NCI-H1694 (cell line): Measurements from ENCODE around the gene THSD4.
"Not testable (repeated sequence)": the region's sequence is repeated elsewhere in the genome, so short reads cannot be mapped to it uniquely, and the experiment has no call there.

Experiments
- DNase-seq: peaks from one replicate; lab custom pipeline; 2025; lab: John Stamatoyannopoulos, UW

Gene THSD4

GRCh38 chr15:71124937-71125790, 9.9 kb downstream of the THSD4 start:
- no peak for DNase-seq

- no peak for DNase-seq
Observed at GRCh38 chr15:71125831-71126450, 10.7 kb downstream of the THSD4 start.

GRCh38 chr15:71127083-71127482, 11.8 kb downstream of the THSD4 start:
- no peak for DNase-seq

- not testable (repeated sequence) for DNase-seq
Observed at GRCh38 chr15:71128159-71128558, 12.9 kb downstream of the THSD4 start.

- DNase-seq: no peak
Observed at GRCh38 chr15:71128939-71129562, 13.8 kb downstream of the THSD4 start.

GRCh38 chr15:71129669-71130068, 14.4 kb downstream of the THSD4 start:
- DNase-seq: no peak

GRCh38 chr15:71131601-71132362, 16.5 kb downstream of the THSD4 start:
- DNase-seq: no peak

- no peak for DNase-seq
Observed at GRCh38 chr15:71133747-71134472, 18.6 kb downstream of the THSD4 start.

GRCh38 chr15:71136159-71136783, 21.0 kb downstream of the THSD4 start:
- DNase-seq: no peak

- DNase-seq: no peak
Observed at GRCh38 chr15:71136793-71137518, 21.7 kb downstream of the THSD4 start.

- no peak for DNase-seq
Observed at GRCh38 chr15:71138473-71138872, 23.2 kb downstream of the THSD4 start.

GRCh38 chr15:71139241-71139640, 24.0 kb downstream of the THSD4 start:
- no peak for DNase-seq

- DNase-seq: no peak
Observed at GRCh38 chr15:71141572-71141971, 26.3 kb downstream of the THSD4 start.

- DNase-seq: no peak
Observed at GRCh38 chr15:71142780-71143179, 27.5 kb downstream of the THSD4 start.

GRCh38 chr15:71143373-71144310, 28.4 kb downstream of the THSD4 start:
- no peak for DNase-seq

GRCh38 chr15:71145648-71146047, 30.4 kb downstream of the THSD4 start:
- no peak for DNase-seq

GRCh38 chr15:71146580-71146982, 31.3 kb downstream of the THSD4 start:
- no peak for DNase-seq

GRCh38 chr15:71148048-71148447, 32.8 kb downstream of the THSD4 start:
- no peak for DNase-seq
